ENCODE measurements around the gene FAM53B.
"Not testable (repeated sequence)": the region's sequence is repeated elsewhere in the genome, so short reads cannot be mapped to it uniquely, and the experiment has no call there.

FAM53B gene

GRCh38 chr10:124610186-124610585, 134.0 kb downstream of the FAM53B start:
- DNase-seq (ENCODE audit: low read depth), result not testable (repeated sequence)

GRCh38 chr10:124609698-124610097, 134.5 kb downstream of the FAM53B start:
- DNase-seq (ENCODE audit: low read depth), result no peak

GRCh38 chr10:124608093-124608721, 136.0 kb downstream of the FAM53B start:
- no peak for DNase-seq (ENCODE audit: low read depth)

GRCh38 chr10:124607693-124608092, 136.5 kb downstream of the FAM53B start:
- DNase-seq (ENCODE audit: low read depth), result no peak

GRCh38 chr10:124606822-124607221, 137.4 kb downstream of the FAM53B start:
- no peak for DNase-seq (ENCODE audit: low read depth)

GRCh38 chr10:124605856-124606812, 138.0 kb downstream of the FAM53B start:
- DNase-seq (ENCODE audit: low read depth), result no peak

- DNase-seq (ENCODE audit: low read depth), result no peak
Measured at GRCh38 chr10:124605481-124605855, 138.7 kb downstream of the FAM53B start.

GRCh38 chr10:124605001-124605370, 139.2 kb downstream of the FAM53B start:
- no peak for DNase-seq (ENCODE audit: low read depth)

- no peak for DNase-seq (ENCODE audit: low read depth)
Measured at GRCh38 chr10:124604214-124605000, 139.8 kb downstream of the FAM53B start.

GRCh38 chr10:124603376-124604213, 140.6 kb downstream of the FAM53B start:
- no peak for DNase-seq (ENCODE audit: low read depth)

GRCh38 chr10:124602646-124603365, 141.4 kb downstream of the FAM53B start:
- DNase-seq (ENCODE audit: low read depth), result no peak

- DNase-seq (ENCODE audit: low read depth), result no peak
Measured at GRCh38 chr10:124602121-124602561, 142.0 kb downstream of the FAM53B start.

- DNase-seq (ENCODE audit: low read depth), result no peak
Measured at GRCh38 chr10:124601431-124602120, 142.6 kb downstream of the FAM53B start.

- no peak for DNase-seq (ENCODE audit: low read depth)
Measured at GRCh38 chr10:124601016-124601415, 143.2 kb downstream of the FAM53B start.

- no peak for DNase-seq (ENCODE audit: low read depth)
Measured at GRCh38 chr10:124600051-124600880, 143.9 kb downstream of the FAM53B start.

- no peak for DNase-seq (ENCODE audit: low read depth)
Measured at GRCh38 chr10:124599588-124600050, 144.6 kb downstream of the FAM53B start.

GRCh38 chr10:124598773-124599587, 145.2 kb downstream of the FAM53B start:
- DNase-seq (ENCODE audit: low read depth), result no peak

GRCh38 chr10:124598196-124598595, 146.0 kb downstream of the FAM53B start:
- no peak for DNase-seq (ENCODE audit: low read depth)

GRCh38 chr10:124597846-124598165, 146.4 kb downstream of the FAM53B start:
- DNase-seq (ENCODE audit: low read depth), result no peak

Measured in T-helper 22 cell (primary cell).